COLO829 (cell line): ENCODE results near the gene CA11.

Experiments used
- DNase-seq: peaks from one replicate; pipeline ENCODE4 v3.0.0; 2012; ENCODE audit warnings: low spot score

CA11 gene

GRCh38 chr19:48628486-48629296, 17.3 kb downstream of the CA11 start:
- no peak for DNase-seq

- no peak for DNase-seq
Measured at GRCh38 chr19:48627865-48628314, 18.1 kb downstream of the CA11 start.

GRCh38 chr19:48627201-48627864, 18.7 kb downstream of the CA11 start:
- no peak for DNase-seq

- DNase-seq = no peak
Measured at GRCh38 chr19:48625891-48626327, 20.1 kb downstream of the CA11 start.

- DNase-seq = no peak
Measured at GRCh38 chr19:48624791-48625723, 20.9 kb downstream of the CA11 start.

GRCh38 chr19:48624067-48624594, 21.9 kb downstream of the CA11 start:
- DNase-seq = peak; percentile 93

GRCh38 chr19:48623556-48624066, 22.4 kb downstream of the CA11 start:
- DNase-seq = no peak

- DNase-seq = no peak
Measured at GRCh38 chr19:48619692-48620585, 26.0 kb downstream of the CA11 start.

GRCh38 chr19:48618916-48619691, 26.9 kb downstream of the CA11 start, which contains the start of the genes RPL18 and SPHK2:
TSS of gene RPL18 (minus strand) at chr19:48619178. CDS start at chr19:48619143, 35 bp downstream.
TSS of gene SPHK2 (plus strand) at chr19:48619506. CDS start at chr19:48620515, 1,009 bp downstream.
- peak; percentile 100 for DNase-seq

GRCh38 chr19:48618278-48618915, 27.6 kb downstream of the CA11 start:
- no peak for DNase-seq

GRCh38 chr19:48617146-48617937, 28.6 kb downstream of the CA11 start:
- DNase-seq = no peak

GRCh38 chr19:48616491-48617056, 29.4 kb downstream of the CA11 start:
- DNase-seq = no peak

GRCh38 chr19:48616041-48616436, 29.9 kb downstream of the CA11 start:
- DNase-seq = no peak

- no peak for DNase-seq
Measured at GRCh38 chr19:48615231-48616040, 30.6 kb downstream of the CA11 start.

GRCh38 chr19:48614436-48615230, 31.4 kb downstream of the CA11 start, which contains the start of gene FAM83E:
TSS of gene FAM83E (minus strand) at chr19:48615076. CDS start at chr19:48613372, 1,704 bp downstream.
- DNase-seq = no peak

- no peak for DNase-seq
Measured at GRCh38 chr19:48613852-48614435, 32.0 kb downstream of the CA11 start.
